Endothelial cell (in vitro differentiated cells): ENCODE measurements around the gene ZSWIM5. TPM values are rescaled to one million over a fixed set of nuclear protein-coding genes. Genes with fewer than 3 reads are reported as not detected.
A peak's percentile ranks its signal among the peaks of the same experiment; 100 is the strongest.

Experiments used
- DNase-seq: peaks from one replicate; pipeline ENCODE4 v3.0.0; 2021; ENCODE audit warnings: low spot score
- H3K27ac Mint-ChIP-seq: one replicate; pipeline ENCODE4 v1.8.0; 2021; ENCODE audit warnings: mixed read lengths, inconsistent platforms; ENCODE audit not compliant: unreplicated experiment
- H3K27me3 Mint-ChIP-seq: one replicate; pipeline ENCODE4 v1.8.0; 2021; ENCODE audit warnings: mild to moderate bottlenecking, moderate library complexity, mixed read lengths, inconsistent platforms; ENCODE audit not compliant: unreplicated experiment
- H3K36me3 Mint-ChIP-seq: one replicate; pipeline ENCODE4 v1.8.0; 2021; ENCODE audit warnings: mild to moderate bottlenecking, low read depth, mixed read lengths, inconsistent platforms; ENCODE audit not compliant: unreplicated experiment
- H3K4me1 Mint-ChIP-seq: one replicate; pipeline ENCODE4 v1.8.0; 2021; ENCODE audit warnings: mild to moderate bottlenecking, mixed read lengths, inconsistent platforms; ENCODE audit not compliant: unreplicated experiment
- H3K4me3 Mint-ChIP-seq: one replicate; pipeline ENCODE4 v1.8.0; 2021; ENCODE audit warnings: mild to moderate bottlenecking, mixed read lengths, inconsistent platforms; ENCODE audit not compliant: unreplicated experiment
- H3K9me3 Mint-ChIP-seq: one replicate; pipeline ENCODE4 v1.8.0; 2021; ENCODE audit warnings: mixed read lengths, inconsistent platforms; ENCODE audit not compliant: unreplicated experiment
- total RNA-seq: library from RNA; stranded (reverse); fragmentation: NEBNext Ultra II Directional; extraction: Animal tissue kit (Norgen Biotek cat#: 25700); gene quantifications from one replicate; pipeline ENCODE4 v1.2.1, GENCODE V29; 2021; ENCODE audit not compliant: unreplicated experiment
- TF ChIP-seq, protein P1 (sequence below): fragments of 200-600 bp; sonication (generic); IDR thresholded peaks from one replicate; pipeline ENCODE4 v1.5.0; 2021; ENCODE audit warnings: antibody characterized with exemption; ENCODE audit not compliant: unreplicated experiment

Gene ZSWIM5
- total RNA-seq, 1 donor from 2014 or later = 6.6 TPM

DNA sequence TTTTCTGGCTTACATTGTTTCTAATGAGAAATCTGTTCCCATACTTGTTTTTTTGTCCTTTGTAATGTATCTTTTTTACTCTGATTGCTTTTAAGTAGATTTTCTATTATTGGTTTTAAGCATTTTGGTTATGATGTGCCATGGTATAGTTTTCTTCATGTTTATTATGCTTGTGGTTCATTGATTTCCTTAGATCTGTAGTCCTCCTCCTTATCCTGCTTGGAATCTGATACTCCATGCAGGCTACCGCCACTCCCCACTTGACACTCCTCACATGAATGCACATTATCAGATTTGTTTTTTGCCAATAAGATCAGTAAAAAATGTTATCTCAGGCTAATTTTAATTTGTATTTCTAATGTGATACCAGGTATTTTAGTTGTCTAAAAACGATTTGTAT is 173.6 kb downstream of the ZSWIM5 start:
- Mint-ChIP-seq H3K27me3 (peaks cover 2% of the 10 kb centered on the region), H3K36me3 (peaks cover 4% of the 10 kb centered on the region), H3K4me1 (no peaks in the 10 kb centered on the region), H3K27ac (no peak overlapping the region), H3K9me3 (no peaks in the 10 kb centered on the region), H3K4me3 (no peak overlapping the region)
- DNase-seq = no peak
- TF ChIP-seq, protein P1, sequence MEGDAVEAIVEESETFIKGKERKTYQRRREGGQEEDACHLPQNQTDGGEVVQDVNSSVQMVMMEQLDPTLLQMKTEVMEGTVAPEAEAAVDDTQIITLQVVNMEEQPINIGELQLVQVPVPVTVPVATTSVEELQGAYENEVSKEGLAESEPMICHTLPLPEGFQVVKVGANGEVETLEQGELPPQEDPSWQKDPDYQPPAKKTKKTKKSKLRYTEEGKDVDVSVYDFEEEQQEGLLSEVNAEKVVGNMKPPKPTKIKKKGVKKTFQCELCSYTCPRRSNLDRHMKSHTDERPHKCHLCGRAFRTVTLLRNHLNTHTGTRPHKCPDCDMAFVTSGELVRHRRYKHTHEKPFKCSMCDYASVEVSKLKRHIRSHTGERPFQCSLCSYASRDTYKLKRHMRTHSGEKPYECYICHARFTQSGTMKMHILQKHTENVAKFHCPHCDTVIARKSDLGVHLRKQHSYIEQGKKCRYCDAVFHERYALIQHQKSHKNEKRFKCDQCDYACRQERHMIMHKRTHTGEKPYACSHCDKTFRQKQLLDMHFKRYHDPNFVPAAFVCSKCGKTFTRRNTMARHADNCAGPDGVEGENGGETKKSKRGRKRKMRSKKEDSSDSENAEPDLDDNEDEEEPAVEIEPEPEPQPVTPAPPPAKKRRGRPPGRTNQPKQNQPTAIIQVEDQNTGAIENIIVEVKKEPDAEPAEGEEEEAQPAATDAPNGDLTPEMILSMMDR = no peak

DNA sequence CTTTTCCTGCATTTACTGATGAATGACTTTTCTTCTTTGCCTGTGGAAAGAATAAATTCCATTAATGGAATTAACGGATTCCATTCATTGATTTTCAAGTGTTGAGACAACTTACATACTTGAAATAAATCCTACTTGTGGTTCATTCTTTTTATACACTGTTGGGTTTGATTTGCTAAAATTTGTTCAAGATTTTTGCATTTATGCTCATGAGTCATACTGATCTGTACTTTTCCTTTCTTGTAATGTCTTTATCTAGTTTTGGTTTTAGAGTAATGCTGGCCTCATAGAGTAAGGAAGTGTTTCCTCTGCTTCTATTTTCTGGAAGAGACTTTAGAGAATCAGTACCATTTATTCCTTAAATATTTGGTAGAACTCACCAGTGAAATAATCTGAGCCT is 180.0 kb downstream of the ZSWIM5 start:
- TF ChIP-seq, protein P1 = no peak

DNA sequence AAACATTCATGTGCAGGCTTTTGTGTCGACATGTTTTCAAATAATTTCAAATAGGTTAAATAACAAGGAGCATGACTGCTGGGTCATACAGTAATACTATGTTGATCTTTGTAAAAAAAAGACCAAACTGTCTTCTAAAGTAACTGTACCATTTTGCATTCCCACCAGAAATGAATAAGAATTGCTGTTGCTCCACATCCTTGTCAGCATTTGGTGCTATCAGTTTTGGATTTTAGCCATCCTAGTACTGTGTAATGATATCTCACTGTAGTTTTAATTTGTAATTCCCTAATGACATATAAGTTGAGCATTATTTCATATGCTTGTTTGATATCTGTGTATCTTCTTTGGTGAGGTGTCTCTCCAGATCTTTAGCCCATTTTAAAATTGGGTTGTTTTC is 182.7 kb downstream of the ZSWIM5 start:
- Mint-ChIP-seq H3K27me3 (no peaks in the 10 kb centered on the region), H3K4me1 (no peaks in the 10 kb centered on the region), H3K9me3 (no peaks in the 10 kb centered on the region), H3K27ac (no peak overlapping the region), H3K4me3 (no peak overlapping the region), H3K36me3 (no peaks in the 10 kb centered on the region)
- TF ChIP-seq, protein P1 = no peak
- no peak for DNase-seq

More for the DNA sequence above, 180.0 kb downstream of the ZSWIM5 start:
- Mint-ChIP-seq H3K4me3 (no peak overlapping the region), H3K36me3 (no peaks in the 10 kb centered on the region), H3K4me1 (no peaks in the 10 kb centered on the region), H3K9me3 (no peaks in the 10 kb centered on the region), H3K27ac (no peak overlapping the region), H3K27me3 (peaks cover 2% of the 10 kb centered on the region)
- no peak for DNase-seq

DNA sequence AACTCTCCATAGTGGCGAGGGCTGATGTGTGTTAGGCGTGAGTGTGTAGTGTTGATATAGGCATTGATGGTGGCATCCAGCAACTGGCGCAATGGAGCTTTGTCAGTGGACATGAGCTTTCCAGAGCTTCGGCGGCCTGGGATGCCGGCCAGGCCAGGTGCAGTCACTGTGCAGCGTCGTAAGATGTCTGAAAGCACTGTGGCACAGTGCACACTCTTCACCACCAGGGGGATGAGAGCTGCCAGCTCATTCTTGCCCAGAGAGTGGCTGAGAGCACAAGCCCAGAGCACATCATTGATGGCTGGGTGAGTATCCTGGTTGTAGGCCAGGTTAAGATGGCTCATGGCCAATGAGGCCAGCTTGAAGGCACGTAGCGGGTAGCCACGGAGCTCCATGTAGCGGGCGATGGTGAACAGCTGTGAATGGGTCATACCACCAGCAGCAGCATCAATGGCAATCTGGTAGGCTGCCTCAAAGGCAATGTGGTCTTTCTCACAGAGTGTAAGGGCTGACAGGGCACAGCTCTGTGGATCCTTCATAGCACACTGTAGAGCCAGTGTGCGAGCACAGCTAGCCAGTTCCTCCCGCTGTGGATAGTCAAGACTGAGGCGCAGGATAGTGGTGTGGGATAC is 187.7 kb downstream of the ZSWIM5 start:
- Mint-ChIP-seq H3K27me3 (peaks cover 2% of the 10 kb centered on the region), H3K9me3 (no peaks in the 10 kb centered on the region), H3K4me3 (no peak overlapping the region), H3K4me1 (peaks cover 12% of the 10 kb centered on the region), H3K27ac (no peak overlapping the region), H3K36me3 (peaks cover 10% of the 10 kb centered on the region)
- TF ChIP-seq, protein P1 = peak; percentile 93
- DNase-seq = peak; percentile 73

DNA sequence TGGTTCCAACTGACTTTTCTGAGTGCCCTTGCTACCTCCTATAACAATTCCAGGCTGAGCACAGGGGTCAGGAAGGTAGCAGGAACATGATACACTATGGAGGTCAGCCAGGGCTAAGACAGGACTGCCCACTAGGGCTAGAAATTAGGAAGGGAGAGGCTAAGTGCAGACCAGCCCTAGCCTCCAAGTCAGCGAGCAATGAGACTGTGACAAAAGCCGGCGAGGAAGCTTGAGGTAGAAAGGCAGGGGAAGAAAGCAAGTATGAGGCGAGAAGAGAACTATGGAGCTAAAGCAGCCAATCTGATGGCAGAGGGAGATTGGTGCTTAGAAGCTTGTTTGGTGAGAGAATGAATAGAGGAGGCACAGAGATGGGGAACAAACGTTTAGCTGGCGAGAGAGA is 189.6 kb downstream of the ZSWIM5 start:
- peaks cover 22% of the 10 kb centered on the region for H3K4me1 Mint-ChIP-seq
- TF ChIP-seq, protein P1 = no peak
- peaks cover 6% of the 10 kb centered on the region for H3K27me3 Mint-ChIP-seq
- H3K36me3 Mint-ChIP-seq = peaks cover 12% of the 10 kb centered on the region
- H3K9me3 Mint-ChIP-seq = no peaks in the 10 kb centered on the region
- no peak for DNase-seq
- no peak overlapping the region for H3K4me3 Mint-ChIP-seq
- H3K27ac Mint-ChIP-seq = no peak overlapping the region
